Measurements from ENCODE around the gene SLFN14.
"Not testable (repeated sequence)": the region's sequence is repeated elsewhere in the genome, so short reads cannot be mapped to it uniquely, and the experiment has no call there.

The SLFN14 gene

GRCh38 chr17:35578197-35578928, 17.7 kb upstream of the SLFN14 start, which contains the start of gene PEX12:
TSS of gene PEX12 (minus strand) at chr17:35578571. CDS start at chr17:35578021, 550 bp downstream.
- Mint-ChIP-seq H3K4me1 (ENCODE audit: low read depth) (peaks cover 30% of the 10 kb centered on the region), H3K27ac (peak within 1 kb of the TSS; percentile 98), H3K9me3 (ENCODE audit: low read depth) (no peaks in the 10 kb centered on the region)

GRCh38 chr17:35577830-35578196, 17.2 kb upstream of the SLFN14 start:
- Mint-ChIP-seq H3K4me1 (ENCODE audit: low read depth) (peaks cover 30% of the 10 kb centered on the region), H3K9me3 (ENCODE audit: low read depth) (no peaks in the 10 kb centered on the region), H3K4me3 (peak overlapping the region; percentile 96), H3K27ac (peak overlapping the region; percentile 98), H3K36me3 (peaks cover 2% of the 10 kb centered on the region), H3K27me3 (no peaks in the 10 kb centered on the region)

More at GRCh38 chr17:35578197-35578928, 17.7 kb upstream of the SLFN14 start, which contains the start of gene PEX12:
- Mint-ChIP-seq H3K27me3 (no peaks in the 10 kb centered on the region), H3K4me3 (peak within 1 kb of the TSS; percentile 96), H3K36me3 (peaks cover 2% of the 10 kb centered on the region)

- Mint-ChIP-seq H3K4me3 (no peak overlapping the region), H3K9me3 (ENCODE audit: low read depth) (no peaks in the 10 kb centered on the region), H3K4me1 (ENCODE audit: low read depth) (peaks cover 31% of the 10 kb centered on the region), H3K27ac (peak overlapping the region; percentile 98), H3K27me3 (no peaks in the 10 kb centered on the region), H3K36me3 (peaks cover 2% of the 10 kb centered on the region)
Measured at GRCh38 chr17:35575759-35576158, 15.1 kb upstream of the SLFN14 start.

GRCh38 chr17:35569405-35569804, 8.8 kb upstream of the SLFN14 start:
- Mint-ChIP-seq H3K27me3 (no peaks in the 10 kb centered on the region), H3K4me1 (ENCODE audit: low read depth) (peaks cover 22% of the 10 kb centered on the region), H3K9me3 (ENCODE audit: low read depth) (no peaks in the 10 kb centered on the region), H3K36me3 (no peaks in the 10 kb centered on the region), H3K4me3 (peak overlapping the region; percentile 87), H3K27ac (peak overlapping the region; percentile 42)

GRCh38 chr17:35568561-35568960, 7.9 kb upstream of the SLFN14 start:
- no peaks in the 10 kb centered on the region for H3K9me3 Mint-ChIP-seq (ENCODE audit: low read depth)
- no peaks in the 10 kb centered on the region for H3K36me3 Mint-ChIP-seq
- H3K4me3 Mint-ChIP-seq, result peak overlapping the region; percentile 87
- H3K27me3 Mint-ChIP-seq, result no peaks in the 10 kb centered on the region
- peaks cover 22% of the 10 kb centered on the region for H3K4me1 Mint-ChIP-seq (ENCODE audit: low read depth)
- peak overlapping the region; percentile 78 for H3K27ac Mint-ChIP-seq

- no peaks in the 10 kb centered on the region for H3K36me3 Mint-ChIP-seq
- H3K9me3 Mint-ChIP-seq (ENCODE audit: low read depth), result no peaks in the 10 kb centered on the region
Measured at GRCh38 chr17:35566968-35567367, 6.3 kb upstream of the SLFN14 start.

GRCh38 chr17:35563181-35563580, 2.6 kb upstream of the SLFN14 start:
- not testable (repeated sequence) for H3K4me3 Mint-ChIP-seq; H3K9me3 Mint-ChIP-seq (ENCODE audit: low read depth); H3K27me3 Mint-ChIP-seq; H3K27ac Mint-ChIP-seq; H3K36me3 Mint-ChIP-seq; H3K4me1 Mint-ChIP-seq (ENCODE audit: low read depth)

More at GRCh38 chr17:35566968-35567367, 6.3 kb upstream of the SLFN14 start:
- no peaks in the 10 kb centered on the region for H3K27me3 Mint-ChIP-seq
- H3K4me3 Mint-ChIP-seq, result peak overlapping the region; percentile 87
- peaks cover 21% of the 10 kb centered on the region for H3K4me1 Mint-ChIP-seq (ENCODE audit: low read depth)
- H3K27ac Mint-ChIP-seq, result peak overlapping the region; percentile 58

- Mint-ChIP-seq H3K36me3 (no peaks in the 10 kb centered on the region), H3K4me3 (no peak overlapping the region), H3K27me3 (peaks cover 4% of the 10 kb centered on the region), H3K4me1 (ENCODE audit: low read depth) (peaks cover 3% of the 10 kb centered on the region), H3K27ac (no peak overlapping the region), H3K9me3 (ENCODE audit: low read depth) (no peaks in the 10 kb centered on the region)
Measured at GRCh38 chr17:35559495-35560210, 966 bp downstream of the SLFN14 start.

- no peak overlapping the region for H3K4me3 Mint-ChIP-seq
- no peaks in the 10 kb centered on the region for H3K9me3 Mint-ChIP-seq (ENCODE audit: low read depth)
- H3K27ac Mint-ChIP-seq, result no peak overlapping the region
- peaks cover 3% of the 10 kb centered on the region for H3K4me1 Mint-ChIP-seq (ENCODE audit: low read depth)
- H3K36me3 Mint-ChIP-seq, result no peaks in the 10 kb centered on the region
- H3K27me3 Mint-ChIP-seq, result peaks cover 4% of the 10 kb centered on the region
Measured at GRCh38 chr17:35557353-35557752, 3.3 kb downstream of the SLFN14 start.

- H3K4me1 Mint-ChIP-seq (ENCODE audit: low read depth), result peaks cover under 1% of the 10 kb centered on the region
- H3K9me3 Mint-ChIP-seq (ENCODE audit: low read depth), result no peaks in the 10 kb centered on the region
- H3K27me3 Mint-ChIP-seq, result peaks cover 4% of the 10 kb centered on the region
Measured at GRCh38 chr17:35555691-35556090, 4.9 kb downstream of the SLFN14 start.

GRCh38 chr17:35554668-35555067, 6.0 kb downstream of the SLFN14 start:
- Mint-ChIP-seq H3K36me3 (no peaks in the 10 kb centered on the region), H3K4me3 (no peak overlapping the region)

More at GRCh38 chr17:35555691-35556090, 4.9 kb downstream of the SLFN14 start:
- no peak overlapping the region for H3K4me3 Mint-ChIP-seq
- no peaks in the 10 kb centered on the region for H3K36me3 Mint-ChIP-seq
- no peak overlapping the region for H3K27ac Mint-ChIP-seq

GRCh38 chr17:35553310-35553709, 7.3 kb downstream of the SLFN14 start:
- Mint-ChIP-seq H3K36me3 (peaks cover 3% of the 10 kb centered on the region), H3K27me3 (no peaks in the 10 kb centered on the region), H3K4me3 (no peak overlapping the region), H3K27ac (no peak overlapping the region), H3K4me1 (ENCODE audit: low read depth) (no peaks in the 10 kb centered on the region), H3K9me3 (ENCODE audit: low read depth) (no peaks in the 10 kb centered on the region)

More at GRCh38 chr17:35554668-35555067, 6.0 kb downstream of the SLFN14 start:
- Mint-ChIP-seq H3K27me3 (no peaks in the 10 kb centered on the region), H3K9me3 (ENCODE audit: low read depth) (no peaks in the 10 kb centered on the region), H3K27ac (no peak overlapping the region), H3K4me1 (ENCODE audit: low read depth) (no peaks in the 10 kb centered on the region)

- Mint-ChIP-seq H3K27ac (no peak overlapping the region), H3K36me3 (peaks cover 3% of the 10 kb centered on the region), H3K4me3 (no peak overlapping the region), H3K4me1 (ENCODE audit: low read depth) (peaks cover 7% of the 10 kb centered on the region), H3K9me3 (ENCODE audit: low read depth) (no peaks in the 10 kb centered on the region), H3K27me3 (no peaks in the 10 kb centered on the region)
Measured at GRCh38 chr17:35548978-35549377, 11.6 kb downstream of the SLFN14 start.

GRCh38 chr17:35548208-35548810, 12.3 kb downstream of the SLFN14 start:
- H3K4me3 Mint-ChIP-seq, result no peak overlapping the region
- H3K27me3 Mint-ChIP-seq, result no peaks in the 10 kb centered on the region
- peaks cover 14% of the 10 kb centered on the region for H3K4me1 Mint-ChIP-seq (ENCODE audit: low read depth)
- H3K27ac Mint-ChIP-seq, result no peak overlapping the region
- peaks cover 3% of the 10 kb centered on the region for H3K36me3 Mint-ChIP-seq
- no peaks in the 10 kb centered on the region for H3K9me3 Mint-ChIP-seq (ENCODE audit: low read depth)

- Mint-ChIP-seq H3K27ac (no peak overlapping the region), H3K4me1 (ENCODE audit: low read depth) (peaks cover 22% of the 10 kb centered on the region), H3K36me3 (peaks cover 3% of the 10 kb centered on the region), H3K4me3 (no peak overlapping the region), H3K27me3 (no peaks in the 10 kb centered on the region), H3K9me3 (ENCODE audit: low read depth) (no peaks in the 10 kb centered on the region)
Measured at GRCh38 chr17:35546487-35546886, 14.1 kb downstream of the SLFN14 start.
